ENCODE data around the gene SHF.
"Not testable (repeated sequence)": the region's sequence is repeated elsewhere in the genome, so short reads cannot be mapped to it uniquely, and the experiment has no call there.

SHF gene

DNA sequence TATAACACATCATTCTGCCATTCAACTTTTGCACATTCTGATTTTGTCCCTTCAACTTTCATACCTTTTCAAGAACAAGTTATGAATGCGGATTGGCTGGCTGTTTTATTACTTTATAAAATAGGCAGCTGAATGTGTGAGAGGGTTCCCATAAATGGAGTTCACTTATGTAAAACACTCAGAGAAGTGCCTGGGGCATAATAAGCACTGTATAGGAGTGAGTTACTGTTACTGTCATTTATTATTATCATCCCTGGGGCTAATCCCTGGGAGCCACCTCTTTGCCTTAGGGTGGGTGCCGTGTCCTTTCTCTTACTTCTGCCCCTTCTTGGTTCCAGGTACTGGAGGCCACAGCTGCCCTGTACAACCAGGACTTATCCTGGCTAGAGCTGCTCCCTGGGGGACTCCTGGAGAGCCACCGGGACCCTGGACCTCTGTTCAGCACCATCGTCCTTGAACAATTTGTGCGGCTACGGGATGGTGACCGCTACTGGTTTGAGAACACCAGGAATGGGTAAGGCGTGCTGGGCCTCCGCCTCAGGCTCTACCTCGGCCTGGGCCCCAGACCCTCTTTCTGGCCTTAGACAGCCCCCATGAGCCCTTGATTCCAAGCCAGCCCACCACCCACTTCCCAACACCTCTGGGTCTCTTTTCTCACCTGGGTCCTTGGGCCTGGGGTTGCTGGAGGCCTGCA lies 47.1 kb downstream of the SHF start:
- no peak for DNase-seq (ENCODE audit: low read depth)
- no peak for TF ChIP-seq CTCF (IDR thresholded peaks at IDR 0.05; ENCODE audit: control insufficient read depth, insufficient read depth, low read depth, low read length, missing control alignments)
- H3K4me3 ChIP-seq (ENCODE audit: control insufficient read depth, low read depth, low read length) = no peak overlapping the region

GRCh38 chr15:45139770-45140169 lies 48.0 kb downstream of the SHF start:
- no peak for TF ChIP-seq CTCF (IDR thresholded peaks at IDR 0.05; ENCODE audit: control insufficient read depth, insufficient read depth, low read depth, low read length, missing control alignments)
- no peak for DNase-seq (ENCODE audit: low read depth)
- no peak overlapping the region for H3K4me3 ChIP-seq (ENCODE audit: control insufficient read depth, low read depth, low read length)

DNA sequence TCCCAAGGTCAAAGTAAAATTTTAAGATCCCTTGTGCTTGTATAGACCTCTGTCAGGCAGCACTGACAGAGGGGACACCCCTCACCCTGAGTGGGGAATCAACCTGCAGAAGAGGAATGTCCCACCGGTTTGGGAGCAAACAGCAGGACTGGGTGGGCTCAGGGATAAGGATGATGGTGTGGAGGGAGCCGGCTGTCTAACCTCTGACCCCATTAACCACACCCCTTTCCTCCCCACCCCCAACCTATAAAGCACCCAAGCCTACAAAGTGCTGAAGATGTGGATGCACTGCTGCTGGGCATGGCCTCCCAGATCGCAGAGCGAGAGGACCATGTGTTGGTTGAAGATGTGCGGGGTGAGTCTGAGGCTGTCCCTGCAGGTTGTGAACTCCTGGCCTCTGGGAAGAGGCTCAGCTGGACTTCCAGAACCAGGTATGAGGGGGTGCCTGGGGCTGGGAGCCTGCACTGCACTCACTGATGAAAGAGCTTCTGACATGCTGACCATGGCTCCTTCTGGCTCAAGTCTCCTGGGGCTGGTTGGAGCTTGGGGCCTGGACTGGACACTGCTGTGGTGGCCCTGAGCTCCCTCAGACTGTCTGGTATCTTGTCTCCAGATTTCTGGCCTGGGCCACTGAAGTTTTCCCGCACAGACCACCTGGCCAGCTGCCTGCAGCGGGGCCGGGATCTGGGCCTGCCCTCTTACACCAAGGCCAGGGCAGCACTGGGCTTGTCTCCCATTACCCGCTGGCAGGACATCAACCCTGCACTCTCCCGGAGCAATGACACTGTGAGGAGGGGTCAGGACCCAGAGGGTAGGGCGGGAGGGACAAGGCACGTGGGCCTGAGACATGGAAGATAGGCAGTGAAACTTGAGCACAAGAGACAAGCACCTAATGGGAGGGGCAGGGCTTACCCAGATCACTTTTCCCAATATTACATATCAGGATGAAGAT lies 48.7 kb downstream of the SHF start:
- H3K4me3 ChIP-seq (ENCODE audit: control insufficient read depth, low read depth, low read length) = no peak overlapping the region
- TF ChIP-seq CTCF (IDR thresholded peaks at IDR 0.05; ENCODE audit: control insufficient read depth, insufficient read depth, low read depth, low read length, missing control alignments) = no peak
- DNase-seq (ENCODE audit: low read depth) = no peak

GRCh38 chr15:45137703-45138102 lies 50.1 kb downstream of the SHF start:
- H3K4me3 ChIP-seq (ENCODE audit: control insufficient read depth, low read depth, low read length) = no peak overlapping the region
- DNase-seq (ENCODE audit: low read depth) = no peak
- no peak for TF ChIP-seq CTCF (IDR thresholded peaks at IDR 0.05; ENCODE audit: control insufficient read depth, insufficient read depth, low read depth, low read length, missing control alignments)

- TF ChIP-seq CTCF (IDR thresholded peaks at IDR 0.05; ENCODE audit: control insufficient read depth, insufficient read depth, low read depth, low read length, missing control alignments) = peak; percentile 15
- H3K4me3 ChIP-seq (ENCODE audit: control insufficient read depth, low read depth, low read length) = no peak overlapping the region
- DNase-seq (ENCODE audit: low read depth) = no peak
Observed at GRCh38 chr15:45136378-45136764, 51.4 kb downstream of the SHF start.

- H3K4me3 ChIP-seq (ENCODE audit: control insufficient read depth, low read depth, low read length) = not testable (repeated sequence)
Observed at GRCh38 chr15:45135705-45136377, 51.9 kb downstream of the SHF start.

More at GRCh38 chr15:45135705-45136377, 51.9 kb downstream of the SHF start:
- not testable (repeated sequence) for DNase-seq (ENCODE audit: low read depth)

All from AG09309 (cell line).